ENCODE measurements around the gene SLC27A3.
A peak's percentile ranks its signal among the peaks of the same experiment; 100 is the strongest.

SLC27A3 gene

DNA sequence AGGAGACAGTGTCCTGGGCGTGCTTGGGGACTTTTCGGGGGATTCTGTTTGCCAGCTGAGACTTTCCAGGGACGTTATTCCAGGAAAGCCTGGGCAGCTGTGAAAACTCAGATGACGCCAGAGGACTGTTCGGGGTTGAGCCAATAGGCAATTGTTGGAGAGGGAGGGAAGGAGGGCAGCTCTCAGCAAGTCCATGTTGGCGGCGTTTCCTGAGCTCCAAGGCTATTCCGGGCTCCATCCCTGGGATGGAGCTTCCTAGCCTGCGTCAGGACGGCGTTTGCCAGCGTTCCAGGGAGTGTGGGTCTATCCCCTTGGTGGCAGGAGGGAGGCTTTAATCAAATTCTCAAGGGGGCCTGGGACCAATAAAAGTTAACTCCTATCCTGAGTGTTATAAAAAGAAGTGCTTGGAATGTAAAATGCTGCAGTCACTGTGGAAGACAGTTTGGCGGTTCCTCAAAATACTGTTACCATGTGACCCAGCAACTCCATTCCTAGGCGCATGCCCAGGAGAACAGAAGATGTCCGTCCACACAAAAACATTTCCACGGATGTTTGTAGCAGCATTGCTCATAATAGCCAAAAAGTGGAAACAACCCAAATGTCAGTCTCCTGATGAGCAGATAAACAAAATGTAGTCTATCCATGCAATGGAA lies 15.2 kb downstream of the SLC27A3 start:
- TF ChIP-seq EZH2phosphoT487 (IDR thresholded peaks at IDR 0.05; ENCODE audit: borderline replicate concordance, low read length), result no peak
- TF ChIP-seq, protein P1, sequence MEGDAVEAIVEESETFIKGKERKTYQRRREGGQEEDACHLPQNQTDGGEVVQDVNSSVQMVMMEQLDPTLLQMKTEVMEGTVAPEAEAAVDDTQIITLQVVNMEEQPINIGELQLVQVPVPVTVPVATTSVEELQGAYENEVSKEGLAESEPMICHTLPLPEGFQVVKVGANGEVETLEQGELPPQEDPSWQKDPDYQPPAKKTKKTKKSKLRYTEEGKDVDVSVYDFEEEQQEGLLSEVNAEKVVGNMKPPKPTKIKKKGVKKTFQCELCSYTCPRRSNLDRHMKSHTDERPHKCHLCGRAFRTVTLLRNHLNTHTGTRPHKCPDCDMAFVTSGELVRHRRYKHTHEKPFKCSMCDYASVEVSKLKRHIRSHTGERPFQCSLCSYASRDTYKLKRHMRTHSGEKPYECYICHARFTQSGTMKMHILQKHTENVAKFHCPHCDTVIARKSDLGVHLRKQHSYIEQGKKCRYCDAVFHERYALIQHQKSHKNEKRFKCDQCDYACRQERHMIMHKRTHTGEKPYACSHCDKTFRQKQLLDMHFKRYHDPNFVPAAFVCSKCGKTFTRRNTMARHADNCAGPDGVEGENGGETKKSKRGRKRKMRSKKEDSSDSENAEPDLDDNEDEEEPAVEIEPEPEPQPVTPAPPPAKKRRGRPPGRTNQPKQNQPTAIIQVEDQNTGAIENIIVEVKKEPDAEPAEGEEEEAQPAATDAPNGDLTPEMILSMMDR (IDR thresholded peaks at IDR 0.05; ENCODE audit: low read depth, low read length, poor library complexity, severe bottlenecking), result no peak
- Histone ChIP-seq H3K4me3 (ENCODE audit: low read length) (peak overlapping the region; percentile 43), H3K27ac (ENCODE audit: low read depth, low read length) (peak overlapping the region; percentile 15; the same call in 1 of the 2 replicates), H4K20me1 (ENCODE audit: control insufficient read depth, insufficient read depth, low read depth, low read length) (no peaks in the 10 kb centered on the region), H3K9me2 (replicated peaks; ENCODE audit: control insufficient read depth, low read length) (no peaks in the 10 kb centered on the region), H3K36me3 (ENCODE audit: control insufficient read depth, low read length) (no peaks in the 10 kb centered on the region), H3K79me2 (ENCODE audit: control insufficient read depth, low read length) (no peaks in the 10 kb centered on the region), H3K4me1 (ENCODE audit: control insufficient read depth, low read length) (peaks cover 30% of the 10 kb centered on the region), H3K4me2 (ENCODE audit: low read length) (peak overlapping the region; percentile 59), H3F3A (ENCODE audit: control insufficient read depth, insufficient read depth) (peaks cover 10% of the 10 kb centered on the region), H3K9me3 (ENCODE audit: control insufficient read depth, insufficient read depth, low read length) (peaks cover 6% of the 10 kb centered on the region), H3K27me3 (ENCODE audit: control insufficient read depth, low read length) (peaks cover 32% of the 10 kb centered on the region)

DNA sequence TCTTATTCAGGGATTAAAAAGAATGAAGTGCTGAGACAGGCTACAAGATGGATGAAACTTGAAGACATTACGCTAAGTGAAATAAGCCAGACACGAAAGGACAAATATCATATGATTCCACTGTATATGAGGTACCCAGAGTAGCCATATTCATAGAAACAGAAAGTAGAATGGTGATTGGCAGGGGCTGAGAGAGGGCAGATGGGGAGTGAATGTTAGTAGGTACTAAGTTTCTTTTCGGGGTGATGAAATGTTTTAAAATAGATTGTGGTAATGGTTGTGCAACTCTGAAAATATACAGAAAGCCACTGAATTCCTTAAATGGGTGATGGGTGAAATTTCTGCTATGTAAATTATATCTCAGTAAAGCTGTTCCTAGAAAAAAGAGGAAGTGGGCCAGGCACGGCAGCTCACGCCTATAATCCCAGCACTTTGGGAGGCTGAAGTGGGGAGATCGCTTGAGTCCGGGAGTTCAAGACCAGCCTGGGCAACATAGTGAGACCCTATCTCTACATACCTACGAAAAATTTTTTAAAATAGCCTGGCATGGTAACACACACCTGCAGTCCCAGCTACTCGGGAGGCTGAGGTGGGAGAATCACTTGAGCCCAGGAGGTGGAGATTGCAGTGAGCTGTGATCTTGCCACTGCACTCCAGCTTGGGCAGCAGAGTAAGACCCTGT lies 15.9 kb downstream of the SLC27A3 start:
- H3K4me3 ChIP-seq (ENCODE audit: low read length), result peak overlapping the region; percentile 43
- peak overlapping the region; percentile 59 for H3K4me2 ChIP-seq (ENCODE audit: low read length)
- H3K27me3 ChIP-seq (ENCODE audit: control insufficient read depth, low read length), result peaks cover 32% of the 10 kb centered on the region
- no peaks in the 10 kb centered on the region for H3K79me2 ChIP-seq (ENCODE audit: control insufficient read depth, low read length)
- H3K4me1 ChIP-seq (ENCODE audit: control insufficient read depth, low read length), result peaks cover 30% of the 10 kb centered on the region
- H3K27ac ChIP-seq (ENCODE audit: low read depth, low read length), result peak overlapping the region; percentile 15; the same call in 1 of the 2 replicates
- H4K20me1 ChIP-seq (ENCODE audit: control insufficient read depth, insufficient read depth, low read depth, low read length), result no peaks in the 10 kb centered on the region
- TF ChIP-seq EZH2phosphoT487 (IDR thresholded peaks at IDR 0.05; ENCODE audit: borderline replicate concordance, low read length), result no peak
- TF ChIP-seq, protein P1 (IDR thresholded peaks at IDR 0.05; ENCODE audit: low read depth, low read length, poor library complexity, severe bottlenecking), result no peak
- H3K36me3 ChIP-seq (ENCODE audit: control insufficient read depth, low read length), result no peaks in the 10 kb centered on the region
- peaks cover 8% of the 10 kb centered on the region for H3F3A ChIP-seq (ENCODE audit: control insufficient read depth, insufficient read depth)
- H3K9me2 ChIP-seq (replicated peaks; ENCODE audit: control insufficient read depth, low read length), result no peaks in the 10 kb centered on the region
- H3K9me3 ChIP-seq (ENCODE audit: control insufficient read depth, insufficient read depth, low read length), result peaks cover 4% of the 10 kb centered on the region

GRCh38 chr1:153791648-153792253 lies 16.5 kb downstream of the SLC27A3 start:
- Histone ChIP-seq H3K27me3 (ENCODE audit: control insufficient read depth, low read length) (peaks cover 27% of the 10 kb centered on the region), H3K4me1 (ENCODE audit: control insufficient read depth, low read length) (peaks cover 30% of the 10 kb centered on the region), H3K27ac (ENCODE audit: low read depth, low read length) (no peak overlapping the region), H3K79me2 (ENCODE audit: control insufficient read depth, low read length) (no peaks in the 10 kb centered on the region), H3F3A (ENCODE audit: control insufficient read depth, insufficient read depth) (peaks cover 8% of the 10 kb centered on the region), H3K36me3 (ENCODE audit: control insufficient read depth, low read length) (no peaks in the 10 kb centered on the region), H3K9me2 (replicated peaks; ENCODE audit: control insufficient read depth, low read length) (no peaks in the 10 kb centered on the region), H3K9me3 (ENCODE audit: control insufficient read depth, insufficient read depth, low read length) (no peaks in the 10 kb centered on the region), H4K20me1 (ENCODE audit: control insufficient read depth, insufficient read depth, low read depth, low read length) (no peaks in the 10 kb centered on the region), H3K4me2 (ENCODE audit: low read length) (peak overlapping the region; percentile 59), H3K4me3 (ENCODE audit: low read length) (no peak overlapping the region)
- TF ChIP-seq EZH2phosphoT487 (IDR thresholded peaks at IDR 0.05; ENCODE audit: borderline replicate concordance, low read length), result no peak
- TF ChIP-seq, protein P1 (IDR thresholded peaks at IDR 0.05; ENCODE audit: low read depth, low read length, poor library complexity, severe bottlenecking), result no peak
